ENCODE results near the gene UGCG. TPM values are rescaled to one million over a fixed set of nuclear protein-coding genes. Genes with fewer than 3 reads are reported as not detected.

The UGCG gene
- total RNA-seq, 1 experiment from 2014 or later: 99.2 TPM

DNA sequence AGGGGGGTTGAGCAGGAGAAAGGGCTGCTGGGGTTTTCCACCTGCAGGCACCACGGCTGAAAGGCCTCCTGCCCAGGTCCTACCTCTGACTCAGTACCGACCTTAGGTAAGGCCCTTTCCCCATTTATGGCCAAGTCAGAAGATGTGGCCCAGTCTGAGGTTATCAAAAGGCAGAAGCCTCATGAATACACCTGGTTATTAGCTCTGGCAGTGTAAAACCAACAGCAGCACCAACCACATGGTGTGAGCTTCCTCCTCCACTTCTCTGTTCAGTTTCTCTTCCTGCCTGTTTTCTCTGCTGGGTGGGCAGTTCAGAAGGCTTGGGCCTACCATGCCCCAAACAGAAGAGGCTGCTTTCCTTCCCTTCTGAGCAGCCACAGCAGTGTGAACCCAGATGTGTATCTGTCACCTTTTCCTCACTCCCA is 86.9 kb downstream of the UGCG start:
- DNase-seq (ENCODE audit: low read depth): no peak

DNA sequence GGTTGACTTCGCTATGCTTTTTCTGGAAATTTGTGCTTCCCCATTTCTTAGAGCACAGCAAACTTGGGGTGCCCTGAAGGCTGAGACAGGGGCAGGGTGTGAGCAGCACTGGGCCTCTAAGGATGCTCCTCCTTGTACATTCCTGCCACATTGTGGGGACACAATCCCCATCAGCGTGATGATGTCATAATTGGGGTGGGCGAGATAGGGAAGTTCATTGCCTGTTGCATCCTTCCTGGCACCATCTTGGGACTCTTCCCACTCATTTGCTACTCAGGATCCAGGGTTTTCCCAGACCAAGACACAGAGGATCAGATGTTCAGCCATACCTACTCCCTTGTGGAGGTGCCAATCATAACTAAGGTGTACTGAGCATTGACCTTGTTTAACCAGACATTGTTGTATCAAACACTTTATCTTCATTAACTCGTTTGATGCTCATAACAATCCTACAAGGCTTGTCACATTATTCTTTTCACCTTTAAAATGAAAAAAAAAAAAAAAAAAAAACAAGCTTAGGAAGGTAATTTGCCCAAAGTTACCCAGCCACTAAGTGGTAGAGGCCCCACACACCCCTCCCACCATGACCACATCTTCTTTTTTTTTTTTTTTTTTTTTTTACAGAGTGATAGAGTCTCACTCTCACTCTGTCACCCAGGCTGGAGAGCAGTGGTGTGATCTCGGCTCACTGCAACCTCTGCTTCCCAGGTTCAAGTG is 87.6 kb downstream of the UGCG start:
- no peak for DNase-seq (ENCODE audit: low read depth)

Other genes with a start within 250 kb of the UGCG start
- 139 and 156 TPM in 2 replicates for gene GNG10, start 235.2 kb upstream of the UGCG start, total RNA-seq (2014; rRNA removed; shearing (Covaris generic))
- 0.02 and 0.10 TPM in 2 replicates for gene SHOC1, start 101.9 kb upstream of the UGCG start, total RNA-seq (2014; rRNA removed; shearing (Covaris generic))